ENCODE measurements around the gene RGS6. TPM values are rescaled to one million over a fixed set of nuclear protein-coding genes. Genes with fewer than 3 reads are reported as not detected.
A peak's percentile ranks its signal among the peaks of the same experiment; 100 is the strongest.

Gene RGS6
- total RNA-seq, 4 donors from 2014 or later = 0.84 to 3.0 (median 1.7) TPM; not detected in 1

GRCh38 chr14:72514660-72515025 lies 582.4 kb downstream of the RGS6 start:
- DNase-seq (ENCODE audit: low spot score in 2 of 2) = peak in 1 of 2 donors; percentile 73
- TF ChIP-seq POLR2A (IDR thresholded peaks at IDR 0.05) = no peak
- no peak for TF ChIP-seq CTCF (IDR thresholded peaks at IDR 0.05)
- H3K4me3 ChIP-seq (ENCODE audit: low read depth, poor library complexity, severe bottlenecking) = no peak overlapping the region
- intact Hi-C loops (cut with DNase I; ENCODE audit: low total_unique reads) = loop anchor here (2.0 kb wide), 1 partner anchor 390 kb away; no protein-coding TSS in a partner anchor
- 67 to 86% methylated on average over 3 to 5 of the region's 5 CpGs for WGBS, 2 donors

- peak in 1 of 2 donors; percentile 84 for DNase-seq (ENCODE audit: low spot score in 2 of 2)
- H3K4me3 ChIP-seq (ENCODE audit: low read depth, poor library complexity, severe bottlenecking) = no peak overlapping the region
- 82 to 83% methylated on average over 11 of the region's 11 CpGs for WGBS, 2 donors
- intact Hi-C loops (cut with DNase I; ENCODE audit: low total_unique reads) = loop anchor here (2.0 kb wide), 1 partner anchor 389 kb away; no protein-coding TSS in a partner anchor
- TF ChIP-seq CTCF (IDR thresholded peaks at IDR 0.05) (no peak), POLR2A (IDR thresholded peaks at IDR 0.05) (no peak)
These were observed 583.8 kb downstream of the RGS6 start for GRCh38 chr14:72515779-72516770.

GRCh38 chr14:72516936-72517700 lies 584.9 kb downstream of the RGS6 start:
- DNase-seq (ENCODE audit: low spot score in 2 of 2) = peak; percentile 44 to 87
- H3K4me3 ChIP-seq (ENCODE audit: low read depth, poor library complexity, severe bottlenecking) = no peak overlapping the region
- TF ChIP-seq CTCF (IDR thresholded peaks at IDR 0.05) = peak in 1 of 3 donors; percentile 75
- no peak for TF ChIP-seq POLR2A (IDR thresholded peaks at IDR 0.05)
- intact Hi-C loops (cut with DNase I; ENCODE audit: low total_unique reads) = no loop called here
- WGBS, 2 donors = 45 to 54% methylated on average over 11 of the region's 11 CpGs

GRCh38 chr14:72517736-72518135 lies 585.5 kb downstream of the RGS6 start:
- intact Hi-C loops (cut with DNase I; ENCODE audit: low total_unique reads) = no loop called here
- DNase-seq (ENCODE audit: low spot score in 2 of 2) = no peak

More at GRCh38 chr14:72517736-72518135, 585.5 kb downstream of the RGS6 start:
- 71 to 82% methylated on average over 2 of the region's 2 CpGs for WGBS, 2 donors
- no peak overlapping the region for H3K4me3 ChIP-seq (ENCODE audit: low read depth, poor library complexity, severe bottlenecking)
- no peak for TF ChIP-seq CTCF (IDR thresholded peaks at IDR 0.05)
- TF ChIP-seq POLR2A (IDR thresholded peaks at IDR 0.05) = no peak
